Measurements from ENCODE around the gene LYSMD3.

Gene LYSMD3

DNA sequence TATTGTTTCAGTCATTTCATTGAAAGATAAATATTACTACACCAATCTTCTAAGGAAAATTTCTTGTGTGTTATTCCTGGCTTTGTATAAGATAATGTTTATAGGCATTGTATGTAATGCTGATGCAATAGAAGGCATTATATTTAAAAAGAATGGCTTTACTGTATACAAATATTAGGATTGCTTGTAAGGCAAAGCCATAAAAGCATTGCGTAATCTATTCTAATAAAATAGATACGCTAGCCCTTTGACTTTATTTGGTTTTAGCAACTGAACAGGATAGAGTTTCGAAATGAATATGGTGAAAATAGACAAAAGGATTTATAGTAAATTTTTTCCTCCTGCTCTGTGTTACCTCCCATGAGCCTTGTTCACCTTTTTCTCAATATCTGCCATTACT lies 5.5 kb upstream of the LYSMD3 start:
- H3K27ac ChIP-seq: no peak overlapping the region
- TF ChIP-seq, protein P1, sequence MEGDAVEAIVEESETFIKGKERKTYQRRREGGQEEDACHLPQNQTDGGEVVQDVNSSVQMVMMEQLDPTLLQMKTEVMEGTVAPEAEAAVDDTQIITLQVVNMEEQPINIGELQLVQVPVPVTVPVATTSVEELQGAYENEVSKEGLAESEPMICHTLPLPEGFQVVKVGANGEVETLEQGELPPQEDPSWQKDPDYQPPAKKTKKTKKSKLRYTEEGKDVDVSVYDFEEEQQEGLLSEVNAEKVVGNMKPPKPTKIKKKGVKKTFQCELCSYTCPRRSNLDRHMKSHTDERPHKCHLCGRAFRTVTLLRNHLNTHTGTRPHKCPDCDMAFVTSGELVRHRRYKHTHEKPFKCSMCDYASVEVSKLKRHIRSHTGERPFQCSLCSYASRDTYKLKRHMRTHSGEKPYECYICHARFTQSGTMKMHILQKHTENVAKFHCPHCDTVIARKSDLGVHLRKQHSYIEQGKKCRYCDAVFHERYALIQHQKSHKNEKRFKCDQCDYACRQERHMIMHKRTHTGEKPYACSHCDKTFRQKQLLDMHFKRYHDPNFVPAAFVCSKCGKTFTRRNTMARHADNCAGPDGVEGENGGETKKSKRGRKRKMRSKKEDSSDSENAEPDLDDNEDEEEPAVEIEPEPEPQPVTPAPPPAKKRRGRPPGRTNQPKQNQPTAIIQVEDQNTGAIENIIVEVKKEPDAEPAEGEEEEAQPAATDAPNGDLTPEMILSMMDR (conservative IDR thresholded peaks at IDR 0.05; ENCODE audit: low read depth, low read length): no peak
- no peaks in the 10 kb centered on the region for H3K36me3 ChIP-seq (ENCODE audit: insufficient read depth)
- H3K4me2 ChIP-seq: no peak overlapping the region
- no peak overlapping the region for H2AFZ ChIP-seq (ENCODE audit: low read depth)
- no peaks in the 10 kb centered on the region for H4K20me1 ChIP-seq (ENCODE audit: insufficient read depth)
- H3K27me3 ChIP-seq (ENCODE audit: insufficient read depth, low read depth): no peaks in the 10 kb centered on the region
- H3K9ac ChIP-seq: no peak overlapping the region
- peaks cover 7% of the 10 kb centered on the region for H3K4me1 ChIP-seq (ENCODE audit: low read depth, poor library complexity, severe bottlenecking)
- H3K79me2 ChIP-seq (ENCODE audit: insufficient read depth, low read depth): no peaks in the 10 kb centered on the region
- no peak overlapping the region for H3K4me3 ChIP-seq (IDR thresholded peaks at IDR 0.05; ENCODE audit: insufficient read depth, low read depth, low read length)

DNA sequence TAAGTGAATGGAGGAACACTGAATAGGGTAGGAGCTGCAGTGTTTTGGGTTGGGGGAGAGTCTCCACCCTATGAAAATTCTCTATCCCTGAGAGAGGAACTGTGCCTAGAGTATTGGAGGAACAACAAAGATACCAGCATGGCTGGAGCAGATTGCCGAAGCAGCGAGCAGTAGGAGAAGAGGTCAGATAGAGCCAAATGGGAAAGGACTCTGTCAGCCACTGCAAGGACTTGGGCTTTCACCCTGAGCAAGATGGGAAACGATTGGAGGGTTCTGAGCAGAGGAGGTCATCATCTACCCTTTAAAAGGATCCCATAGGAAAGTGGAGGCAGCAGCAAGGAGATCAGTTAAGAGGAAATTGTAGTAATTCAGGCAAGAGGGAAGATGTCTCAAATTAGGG lies 4.4 kb upstream of the LYSMD3 start:
- Histone ChIP-seq H4K20me1 (ENCODE audit: insufficient read depth) (no peaks in the 10 kb centered on the region), H2AFZ (ENCODE audit: low read depth) (no peak overlapping the region), H3K4me2 (no peak overlapping the region), H3K4me3 (IDR thresholded peaks at IDR 0.05; ENCODE audit: insufficient read depth, low read depth, low read length) (no peak overlapping the region), H3K27me3 (ENCODE audit: insufficient read depth, low read depth) (no peaks in the 10 kb centered on the region), H3K4me1 (ENCODE audit: low read depth, poor library complexity, severe bottlenecking) (peaks cover 7% of the 10 kb centered on the region), H3K27ac (no peak overlapping the region), H3K79me2 (ENCODE audit: insufficient read depth, low read depth) (peaks cover 4% of the 10 kb centered on the region; the same call in 1 of the 2 replicates), H3K9ac (no peak overlapping the region), H3K36me3 (ENCODE audit: insufficient read depth) (no peaks in the 10 kb centered on the region)
- TF ChIP-seq, protein P1 (conservative IDR thresholded peaks at IDR 0.05; ENCODE audit: low read depth, low read length): no peak

DNA sequence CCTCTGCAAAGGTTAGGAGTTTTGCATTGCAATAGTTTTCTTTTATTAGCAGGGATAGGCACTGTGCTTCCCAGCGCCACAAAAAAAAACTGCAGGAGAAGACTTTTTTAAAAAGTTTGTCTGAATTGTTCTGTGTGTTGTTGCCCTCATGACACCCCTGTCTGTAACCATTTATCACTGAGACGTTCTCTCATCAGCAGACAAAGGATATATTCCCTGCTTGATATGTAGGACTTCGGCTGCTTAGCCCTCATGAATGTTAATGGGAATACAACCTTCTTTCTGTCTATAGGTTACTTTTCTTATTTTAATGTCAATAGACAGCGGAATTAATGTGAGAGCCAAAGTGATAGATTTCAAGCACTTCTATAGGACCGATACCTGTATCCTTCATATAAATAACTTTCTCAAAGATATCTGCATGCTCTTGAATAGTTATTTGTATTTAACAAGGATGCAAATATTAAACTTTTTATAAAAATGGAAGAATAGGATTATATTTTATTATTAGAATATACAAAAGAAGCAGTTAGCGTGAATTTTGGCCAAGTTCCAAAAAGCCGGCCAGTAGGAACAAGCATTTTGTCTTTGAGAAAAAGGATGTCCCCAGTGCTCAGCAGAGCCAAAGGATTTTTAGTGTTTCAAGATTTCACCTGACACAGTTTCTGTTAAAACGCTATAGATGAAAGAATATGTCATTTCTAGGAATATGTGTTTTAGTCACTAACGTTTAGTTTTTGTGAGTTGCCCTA lies 1.5 kb upstream of the LYSMD3 start:
- Histone ChIP-seq H2AFZ (ENCODE audit: low read depth) (peak overlapping the region; percentile 91; the same call in 1 of the 2 replicates), H3K79me2 (ENCODE audit: insufficient read depth, low read depth) (peaks cover 33% of the 10 kb centered on the region), H3K4me2 (no peak overlapping the region; the same call in 1 of the 2 replicates), H3K36me3 (ENCODE audit: insufficient read depth) (0 out of 2 replicates have a peak, but pooled peaks cover 4% of the 10 kb centered on the region), H4K20me1 (ENCODE audit: insufficient read depth) (peaks cover 4% of the 10 kb centered on the region; the same call in 1 of the 2 replicates), H3K4me1 (ENCODE audit: low read depth, poor library complexity, severe bottlenecking) (peaks cover 30% of the 10 kb centered on the region), H3K9ac (peak overlapping the region; percentile 61; the same call in 1 of the 2 replicates), H3K27me3 (ENCODE audit: insufficient read depth, low read depth) (no peaks in the 10 kb centered on the region), H3K27ac (peak overlapping the region; percentile 64; the same call in 1 of the 2 replicates), H3K4me3 (IDR thresholded peaks at IDR 0.05; ENCODE audit: insufficient read depth, low read depth, low read length) (no peak overlapping the region)
- TF ChIP-seq, protein P1 (conservative IDR thresholded peaks at IDR 0.05; ENCODE audit: low read depth, low read length): no peak

DNA sequence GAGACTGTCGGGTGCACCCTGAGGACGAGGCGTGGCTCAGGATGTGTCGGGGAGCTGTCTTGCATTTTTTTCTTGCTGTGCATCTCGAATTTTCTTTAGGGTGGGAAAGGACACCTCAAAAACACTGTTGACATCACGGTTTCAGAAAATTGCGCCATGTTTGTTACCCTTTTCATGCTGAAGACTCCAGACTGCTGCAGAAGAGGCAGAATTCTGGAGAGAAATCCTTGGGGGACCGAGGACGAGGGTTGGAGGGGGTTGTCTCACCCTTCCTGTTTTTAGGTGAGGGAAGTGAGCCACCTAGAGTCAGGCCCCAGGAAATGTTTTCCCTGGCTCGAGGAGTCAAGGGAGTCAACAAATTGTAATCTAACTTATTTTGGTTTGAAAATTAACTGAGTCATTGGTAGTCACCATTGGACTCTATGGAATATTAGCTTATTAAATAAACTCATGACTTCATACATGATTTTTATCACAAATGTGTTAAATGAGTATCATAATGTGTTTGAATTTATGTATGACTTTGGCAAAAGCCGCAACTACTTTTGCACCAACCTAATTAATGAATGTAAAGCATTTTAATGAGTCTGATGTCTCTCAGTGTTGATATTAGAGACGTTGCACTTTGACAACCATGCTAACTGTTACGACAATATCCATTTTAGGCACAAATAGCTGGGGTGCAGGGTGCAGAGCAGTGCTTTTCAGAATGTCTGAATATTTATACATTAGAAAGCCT lies 724 bp upstream of the LYSMD3 start:
- H3K27ac ChIP-seq: peak overlapping the region; percentile 64
- H3K4me2 ChIP-seq: peak overlapping the region; percentile 52

More for the DNA sequence above, 724 bp upstream of the LYSMD3 start:
- Histone ChIP-seq H3K9ac (peak overlapping the region; percentile 61; the same call in 1 of the 2 replicates), H4K20me1 (ENCODE audit: insufficient read depth) (peaks cover 4% of the 10 kb centered on the region; the same call in 1 of the 2 replicates), H3K4me1 (ENCODE audit: low read depth, poor library complexity, severe bottlenecking) (peaks cover 30% of the 10 kb centered on the region), H2AFZ (ENCODE audit: low read depth) (peak overlapping the region; percentile 91), H3K79me2 (ENCODE audit: insufficient read depth, low read depth) (peaks cover 38% of the 10 kb centered on the region), H3K4me3 (IDR thresholded peaks at IDR 0.05; ENCODE audit: insufficient read depth, low read depth, low read length) (no peak overlapping the region), H3K36me3 (ENCODE audit: insufficient read depth) (0 out of 2 replicates have a peak, but pooled peaks cover 4% of the 10 kb centered on the region), H3K27me3 (ENCODE audit: insufficient read depth, low read depth) (no peaks in the 10 kb centered on the region)
- TF ChIP-seq, protein P1 (conservative IDR thresholded peaks at IDR 0.05; ENCODE audit: low read depth, low read length): peak; percentile 73
